Left cardiac atrium (tissue), 4 donors: ENCODE measurements around the gene TPRG1. TPM values are rescaled to one million over a fixed set of nuclear protein-coding genes. Genes with fewer than 3 reads are reported as not detected.

Source experiments
- ATAC-seq, 2 donors: fragments of 200-7000 bp; cut with Tn5 transposase; one replicate each; pipeline ENCODE4 v1.9.1; 2020; ENCODE audit warnings: mild to moderate bottlenecking in 2 of 2, moderate library complexity in 2 of 2
- DNase-seq: peaks from one replicate; pipeline ENCODE4 v3.0.0-alpha.2; 2020
- intact Hi-C, 2 donors: fragments of 100-400 bp; cut with DNase I; formaldehyde crosslinking; loops; one replicate each; pipeline versions ENCODE4 v1.14.1 to v1.15.1; 2022 to 2023
- total RNA-seq, 2 donors: library from RNA; stranded (reverse); fragmentation: NEBNext Ultra II Directional; extraction: Animal tissue kit (Norgen Biotek cat#: 25700); gene quantifications; one replicate each; pipeline ENCODE4 v1.2.1, GENCODE V29; 2021
- donor health status: DM: no; HTN: yes; CAD: no.
- donor health status: DM: no; HTN: yes; CAD: no; lungs with severe emphysema.
- donor health status: DM: yes; HTN: yes; CAD: no.
- donor health status: Dilated cardiomyopathy.

Gene TPRG1
- total RNA-seq, 2 donors from 2014 or later = 5.2 to 15.5 TPM

- DNase-seq (no peak), ATAC-seq (no peak)
- intact Hi-C loops = no loop called here
These were observed 11.1 kb upstream of the TPRG1 start for GRCh38 chr3:189160519-189161309.

GRCh38 chr3:189165092-189165612 lies 6.6 kb upstream of the TPRG1 start:
- ATAC-seq (no peak), DNase-seq (no peak)
- intact Hi-C loops = no loop called here

GRCh38 chr3:189166321-189166720 lies 5.5 kb upstream of the TPRG1 start:
- ATAC-seq (no peak), DNase-seq (no peak)
- intact Hi-C loops = no loop called here

- intact Hi-C loops = no loop called here
- ATAC-seq (peak in 1 of 2 donors; percentile 31), DNase-seq (no peak)
These were observed 4.6 kb upstream of the TPRG1 start for GRCh38 chr3:189167027-189167766.

GRCh38 chr3:189168711-189169110 lies 3.1 kb upstream of the TPRG1 start:
- ATAC-seq = no peak
- intact Hi-C loops = no loop called here
- DNase-seq = no peak

- intact Hi-C loops = no loop called here
- no peak for ATAC-seq
- no peak for DNase-seq
These were observed 2.0 kb upstream of the TPRG1 start for GRCh38 chr3:189169728-189170127.

GRCh38 chr3:189170559-189170958 lies 1.2 kb upstream of the TPRG1 start:
- intact Hi-C loops = no loop called here
- no peak for ATAC-seq
- no peak for DNase-seq

GRCh38 chr3:189172668-189173419 lies 1.1 kb downstream of the TPRG1 start:
- intact Hi-C loops = no loop called here
- ATAC-seq (no peak), DNase-seq (no peak)

- intact Hi-C loops = no loop called here
- ATAC-seq = no peak
- no peak for DNase-seq
These were observed 12.8 kb downstream of the TPRG1 start for GRCh38 chr3:189184566-189184965.

- peak; percentile 77 to 82 for ATAC-seq
- intact Hi-C loops = no loop called here
- peak; percentile 38 for DNase-seq
These were observed 14.3 kb downstream of the TPRG1 start for GRCh38 chr3:189186101-189186500.

GRCh38 chr3:189188466-189188865 lies 16.7 kb downstream of the TPRG1 start:
- intact Hi-C loops = no loop called here
- peak; percentile 75 to 95 for ATAC-seq
- no peak for DNase-seq

- ATAC-seq = no peak
- intact Hi-C loops = no loop called here
- no peak for DNase-seq
These were observed 21.0 kb downstream of the TPRG1 start for GRCh38 chr3:189192725-189193124.

- intact Hi-C loops = no loop called here
- ATAC-seq (no peak), DNase-seq (no peak)
These were observed 23.5 kb downstream of the TPRG1 start for GRCh38 chr3:189195302-189195701.

- no peak for ATAC-seq
- intact Hi-C loops = no loop called here
- no peak for DNase-seq
These were observed 30.3 kb downstream of the TPRG1 start for GRCh38 chr3:189202106-189202505.

- intact Hi-C loops = no loop called here
- no peak for ATAC-seq
- DNase-seq = no peak
These were observed 30.8 kb downstream of the TPRG1 start for GRCh38 chr3:189202583-189202982.

GRCh38 chr3:189204167-189204866 lies 32.5 kb downstream of the TPRG1 start:
- DNase-seq (no peak), ATAC-seq (no peak)
- intact Hi-C loops = no loop called here

- DNase-seq (no peak), ATAC-seq (no peak)
- intact Hi-C loops = no loop called here
These were observed 33.2 kb downstream of the TPRG1 start for GRCh38 chr3:189204937-189205336.

- ATAC-seq (no peak), DNase-seq (no peak)
- intact Hi-C loops = no loop called here
These were observed 38.5 kb downstream of the TPRG1 start for GRCh38 chr3:189210251-189210770.

GRCh38 chr3:189212681-189213080 lies 40.9 kb downstream of the TPRG1 start:
- intact Hi-C loops = no loop called here

More at GRCh38 chr3:189212681-189213080, 40.9 kb downstream of the TPRG1 start:
- ATAC-seq (no peak), DNase-seq (no peak)
